Upper lobe of left lung (tissue), 4 donors: ENCODE data around the gene CS.

Experiments
- POLR2A ChIP-seq, 4 donors: fragments of 450-650 bp; IDR thresholded peaks; one replicate each; pipeline ENCODE4 v1.5.1; 2016 to 2017; ENCODE audit warnings: antibody characterized with exemption in 4 of 4, mild to moderate bottlenecking in 2 of 4
- POLR2AphosphoS5 ChIP-seq, 2 donors: sonication (generic); formaldehyde crosslinking; IDR thresholded peaks; one replicate each; pipeline ENCODE4 v1.5.1; 2017; ENCODE audit warnings: antibody characterized with exemption in 2 of 2
- TF ChIP-seq, protein P1 (sequence below), 6 experiments: fragments of 450-650 bp in 4 of 6; fragments of 200-600 bp in 2 of 6; sonication (generic) in 2 of 6; IDR thresholded peaks; one replicate each; pipeline ENCODE4 v1.5.1; 2016 to 2019; ENCODE audit warnings: antibody characterized with exemption in 6 of 6

DNA sequence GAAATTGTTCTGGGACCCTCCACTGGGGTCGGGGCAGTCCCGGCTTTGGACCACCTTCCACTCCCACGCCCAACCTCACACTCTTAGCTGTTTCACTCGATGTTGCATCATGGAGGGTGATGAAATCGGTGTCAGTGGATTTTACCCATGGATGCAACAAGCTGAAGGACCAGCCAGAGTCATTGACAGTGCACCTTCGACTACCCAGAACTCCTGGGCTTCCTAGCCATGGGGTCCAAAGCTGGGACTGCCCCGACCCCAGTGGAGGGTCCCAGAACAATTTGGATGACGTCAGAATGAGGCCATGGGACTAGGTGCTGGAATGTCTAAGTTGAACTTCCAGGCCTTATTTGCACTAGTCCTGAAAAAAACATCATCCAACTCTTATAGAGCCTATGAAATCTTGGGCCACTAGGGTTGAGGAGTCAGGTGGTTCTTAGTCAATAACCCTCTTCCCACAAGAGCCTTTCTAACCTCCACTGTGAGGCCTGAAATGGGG, 37.7 kb upstream of the CS start:
- TF ChIP-seq, protein P1, sequence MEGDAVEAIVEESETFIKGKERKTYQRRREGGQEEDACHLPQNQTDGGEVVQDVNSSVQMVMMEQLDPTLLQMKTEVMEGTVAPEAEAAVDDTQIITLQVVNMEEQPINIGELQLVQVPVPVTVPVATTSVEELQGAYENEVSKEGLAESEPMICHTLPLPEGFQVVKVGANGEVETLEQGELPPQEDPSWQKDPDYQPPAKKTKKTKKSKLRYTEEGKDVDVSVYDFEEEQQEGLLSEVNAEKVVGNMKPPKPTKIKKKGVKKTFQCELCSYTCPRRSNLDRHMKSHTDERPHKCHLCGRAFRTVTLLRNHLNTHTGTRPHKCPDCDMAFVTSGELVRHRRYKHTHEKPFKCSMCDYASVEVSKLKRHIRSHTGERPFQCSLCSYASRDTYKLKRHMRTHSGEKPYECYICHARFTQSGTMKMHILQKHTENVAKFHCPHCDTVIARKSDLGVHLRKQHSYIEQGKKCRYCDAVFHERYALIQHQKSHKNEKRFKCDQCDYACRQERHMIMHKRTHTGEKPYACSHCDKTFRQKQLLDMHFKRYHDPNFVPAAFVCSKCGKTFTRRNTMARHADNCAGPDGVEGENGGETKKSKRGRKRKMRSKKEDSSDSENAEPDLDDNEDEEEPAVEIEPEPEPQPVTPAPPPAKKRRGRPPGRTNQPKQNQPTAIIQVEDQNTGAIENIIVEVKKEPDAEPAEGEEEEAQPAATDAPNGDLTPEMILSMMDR (IDR thresholded peaks at IDR 0.05) = no peak
- TF ChIP-seq POLR2AphosphoS5 (IDR thresholded peaks at IDR 0.05) (no peak), POLR2A (IDR thresholded peaks at IDR 0.05) (no peak)
